Liver (tissue), 9 donors: ENCODE measurements around the gene PATL1. TPM values are rescaled to one million over a fixed set of nuclear protein-coding genes. Genes with fewer than 3 reads are reported as not detected.

Experiments
- DNase-seq: peaks from one replicate; pipeline ENCODE4 v3.0.0-alpha.2; 2017; ENCODE audit warnings: low spot score
- H3K27ac ChIP-seq, 2 donors: one replicate each; pipeline ENCODE4 v1.7.0; 2013; ENCODE audit warnings: inconsistent platforms in 2 of 2, low read length in 2 of 2, control low read depth in 1 of 2, low read depth in 1 of 2, mild to moderate bottlenecking in 1 of 2
- H3K27me3 ChIP-seq, 4 donors: one replicate each; pipeline versions ENCODE4 v1.6.1 to v1.7.0; 2013; ENCODE audit warnings: low read length in 3 of 4, inconsistent platforms in 1 of 4, mild to moderate bottlenecking in 1 of 4, moderate library complexity in 1 of 4; ENCODE audit not compliant: control insufficient read depth in 4 of 4, insufficient read depth in 4 of 4
- H3K36me3 ChIP-seq, 4 donors: one replicate each; pipeline versions ENCODE4 v1.6.1 to v1.7.0; 2013; ENCODE audit warnings: low read length in 3 of 4, mild to moderate bottlenecking in 3 of 4, low read depth in 1 of 4, moderate library complexity in 1 of 4; ENCODE audit not compliant: control insufficient read depth in 4 of 4, insufficient read depth in 3 of 4
- H3K4me1 ChIP-seq, 4 donors: one replicate each; pipeline versions ENCODE4 v1.6.1 to v1.7.0; 2013; ENCODE audit warnings: low read length in 3 of 4, mild to moderate bottlenecking in 3 of 4, moderate library complexity in 1 of 4; ENCODE audit not compliant: control insufficient read depth in 4 of 4, insufficient read depth in 4 of 4
- H3K4me3 ChIP-seq, 3 donors: one replicate each; pipeline versions ENCODE4 v1.6.1 to v1.7.0; 2013; ENCODE audit warnings: low read length in 3 of 3, control low read depth in 1 of 3, low read depth in 1 of 3, mild to moderate bottlenecking in 1 of 3
- H3K9ac ChIP-seq, 2 donors: one replicate each; pipeline ENCODE4 v1.7.0; 2013; ENCODE audit warnings: low read length in 2 of 2, mild to moderate bottlenecking in 2 of 2, moderate library complexity in 2 of 2, control low read depth in 1 of 2, low read depth in 1 of 2
- H3K9me3 ChIP-seq, 4 donors: one replicate each; pipeline versions ENCODE4 v1.6.1 to v1.7.0; 2013; ENCODE audit warnings: low read length in 3 of 4; ENCODE audit not compliant: control insufficient read depth in 4 of 4
- CTCF ChIP-seq: fragments of 150-350 bp; IDR thresholded peaks from 2 replicates; pipeline ENCODE4 v1.5.1; 2017; ENCODE audit warnings: improper control_type of control experiment, low read depth, low read length; ENCODE audit not compliant: missing input control
- EGR1 ChIP-seq, 2 donors: IDR thresholded peaks; 2 replicates each; pipeline ENCODE4 v1.6.1; 2016 to 2018; ENCODE audit warnings: antibody characterized with exemption in 2 of 2, low read depth in 2 of 2
- FOXA1 ChIP-seq: IDR thresholded peaks from 2 replicates; pipeline ENCODE4 v1.6.1; 2016; ENCODE audit warnings: antibody characterized with exemption
- FOXA2 ChIP-seq: IDR thresholded peaks from 2 replicates; pipeline ENCODE4 v1.6.1; 2016; ENCODE audit warnings: antibody characterized with exemption
- GABPA ChIP-seq, 2 donors: IDR thresholded peaks in 1 of 2; conservative IDR thresholded peaks in 1 of 2; 2 replicates each; pipeline ENCODE4 v1.6.1; 2016; ENCODE audit warnings: antibody characterized with exemption in 2 of 2, mild to moderate bottlenecking in 1 of 2, moderate library complexity in 1 of 2
- HNF4A ChIP-seq, 2 donors: conservative IDR thresholded peaks; 2 replicates each; pipeline ENCODE4 v1.6.1; 2016; ENCODE audit warnings: antibody characterized with exemption in 2 of 2, mild to moderate bottlenecking in 2 of 2
- HNF4G ChIP-seq: IDR thresholded peaks from 2 replicates; pipeline ENCODE4 v1.6.1; 2016; ENCODE audit warnings: antibody characterized with exemption
- JUND ChIP-seq, 2 donors: IDR thresholded peaks; 2 replicates each; pipeline ENCODE4 v1.6.1; 2016; ENCODE audit warnings: antibody characterized with exemption in 2 of 2
- MAX ChIP-seq: IDR thresholded peaks from 2 replicates; pipeline ENCODE4 v1.6.1; 2016; ENCODE audit warnings: antibody characterized with exemption
- NR2F2 ChIP-seq: IDR thresholded peaks from 2 replicates; pipeline ENCODE4 v1.6.1; 2016; ENCODE audit warnings: antibody characterized with exemption
- RAD21 ChIP-seq, 2 donors: IDR thresholded peaks; 2 replicates each; pipeline ENCODE4 v1.6.1; 2016; ENCODE audit warnings: antibody characterized with exemption in 2 of 2, mild to moderate bottlenecking in 2 of 2
- REST ChIP-seq: IDR thresholded peaks from 2 replicates; pipeline ENCODE4 v1.6.1; 2016; ENCODE audit warnings: antibody characterized with exemption, mild to moderate bottlenecking
- RXRA ChIP-seq, 2 donors: IDR thresholded peaks; 2 replicates each; pipeline ENCODE4 v1.6.1; 2017 to 2018; ENCODE audit warnings: antibody characterized with exemption in 2 of 2, mild to moderate bottlenecking in 1 of 2
- SP1 ChIP-seq: IDR thresholded peaks from 2 replicates; pipeline ENCODE4 v1.6.1; 2018; ENCODE audit warnings: antibody characterized with exemption, mild to moderate bottlenecking
- TAF1 ChIP-seq: conservative IDR thresholded peaks from 2 replicates; pipeline ENCODE4 v1.6.1; 2016; ENCODE audit warnings: antibody characterized with exemption, mild to moderate bottlenecking
- YY1 ChIP-seq: IDR thresholded peaks from 2 replicates; pipeline ENCODE4 v1.6.1; 2016; ENCODE audit warnings: antibody characterized with exemption, mild to moderate bottlenecking
- WGBS: extraction: QIAGEN DNeasy Blood & Tissue Kit; methylation state at CpG from one replicate; pipeline ENCODE4 v1.1.7; 2013; 5-methylcytosine and 5-hydroxymethylcytosine counted together
- polyA plus RNA-seq, 2 donors: library from polyadenylated mRNA; stranded (reverse) in 1 of 2; unstranded in 1 of 2; fragments of 200-250 nt in 1 of 2; fragments of >200 nt in 1 of 2; fragmentation: Nextera tagmentation in 1 of 2; extraction: Ambion mirVana in 1 of 2; gene quantifications; one replicate each; pipeline versions ENCODE4 v1.2.1 to v1.2.3, GENCODE V29; 2013 to 2015
- total RNA-seq, 2 donors: library from RNA; depleted of rRNA; stranded (reverse); fragments of >200 nt; gene quantifications; one replicate each; pipeline ENCODE4 v1.2.3, GENCODE V29; 2014
- TF ChIP-seq, protein P1 (sequence below): IDR thresholded peaks from 2 replicates; pipeline ENCODE4 v1.6.1; 2016; ENCODE audit warnings: antibody characterized with exemption
- donor health status: healthy.
- donor health status: healthy.
- donor health status: healthy.
- donor health status: healthy.
- donor health status: healthy.

PATL1 gene
- total and polyA plus RNA-seq, 4 donors: 4.9 to 14.7 (median 12.4) TPM

DNA sequence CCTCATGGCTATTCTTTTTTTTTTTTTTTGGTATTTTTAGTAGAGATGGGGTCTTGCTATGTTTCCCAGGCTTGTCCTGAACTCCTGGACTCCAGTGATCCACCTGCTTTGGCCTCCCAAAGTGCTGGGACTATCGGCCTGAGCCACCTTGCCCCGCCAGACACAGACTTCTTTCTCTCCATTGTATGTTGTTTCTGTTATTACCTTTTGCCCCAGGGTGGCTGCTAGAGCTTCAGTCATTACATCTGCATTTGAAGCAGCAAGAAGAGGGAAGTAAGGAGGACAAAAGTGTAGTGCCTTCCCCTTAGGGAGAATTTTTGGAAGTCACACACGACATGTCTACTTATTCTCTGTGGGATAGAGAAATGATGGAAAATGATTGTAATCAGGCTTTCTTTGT is 43.1 kb downstream of the PATL1 start (continued):
- TF ChIP-seq, protein P1, sequence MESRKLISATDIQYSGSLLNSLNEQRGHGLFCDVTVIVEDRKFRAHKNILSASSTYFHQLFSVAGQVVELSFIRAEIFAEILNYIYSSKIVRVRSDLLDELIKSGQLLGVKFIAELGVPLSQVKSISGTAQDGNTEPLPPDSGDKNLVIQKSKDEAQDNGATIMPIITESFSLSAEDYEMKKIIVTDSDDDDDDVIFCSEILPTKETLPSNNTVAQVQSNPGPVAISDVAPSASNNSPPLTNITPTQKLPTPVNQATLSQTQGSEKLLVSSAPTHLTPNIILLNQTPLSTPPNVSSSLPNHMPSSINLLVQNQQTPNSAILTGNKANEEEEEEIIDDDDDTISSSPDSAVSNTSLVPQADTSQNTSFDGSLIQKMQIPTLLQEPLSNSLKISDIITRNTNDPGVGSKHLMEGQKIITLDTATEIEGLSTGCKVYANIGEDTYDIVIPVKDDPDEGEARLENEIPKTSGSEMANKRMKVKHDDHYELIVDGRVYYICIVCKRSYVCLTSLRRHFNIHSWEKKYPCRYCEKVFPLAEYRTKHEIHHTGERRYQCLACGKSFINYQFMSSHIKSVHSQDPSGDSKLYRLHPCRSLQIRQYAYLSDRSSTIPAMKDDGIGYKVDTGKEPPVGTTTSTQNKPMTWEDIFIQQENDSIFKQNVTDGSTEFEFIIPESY: no peak
- no peak for TF ChIP-seq SP1
- no peak for TF ChIP-seq CTCF
- TF ChIP-seq TAF1: no peak
- TF ChIP-seq JUND (IDR thresholded peaks at IDR 0.05): no peak
- no peak for TF ChIP-seq YY1

DNA sequence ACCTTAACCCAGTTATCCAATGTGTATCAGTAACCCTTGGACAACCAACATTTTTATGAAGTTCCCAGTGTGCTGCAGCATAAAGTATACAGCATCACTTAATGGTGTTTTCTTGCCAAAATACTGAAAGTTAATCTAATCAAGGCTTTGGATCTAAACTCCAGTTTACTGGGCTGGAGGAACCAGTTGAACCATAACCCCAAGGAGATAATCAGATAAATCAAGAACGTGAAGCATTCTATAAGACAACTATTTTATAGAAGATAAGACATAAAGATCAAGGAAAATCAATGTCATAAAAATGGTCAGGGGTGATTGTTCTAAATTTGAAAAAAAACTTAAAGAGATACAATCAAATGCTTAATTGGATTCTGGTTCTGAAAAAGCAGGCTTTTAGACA is 51.0 kb downstream of the PATL1 start:
- Histone ChIP-seq H3K27ac (no peak overlapping the region), H3K9me3 (no peaks in the 10 kb centered on the region), H3K36me3 (peaks cover 0 to 2% (median 0%) of the 10 kb centered on the region in 4 donors), H3K4me3 (no peak overlapping the region), H3K27me3 (no peaks in the 10 kb centered on the region), H3K4me1 (peaks cover 4 to 25% (median 15%) of the 10 kb centered on the region in 4 donors), H3K9ac (no peak overlapping the region)
- DNase-seq: no peak
- WGBS: 75% methylated on average over 1 of the region's 1 CpG
- TF ChIP-seq HNF4A (conservative IDR thresholded peaks at IDR 0.05) (no peak), HNF4G (no peak), EGR1 (IDR thresholded peaks at IDR 0.05; ENCODE audit: low read depth in 2 of 2) (no peak), SP1 (no peak), FOXA2 (no peak), NR2F2 (no peak), FOXA1 (no peak), JUND (IDR thresholded peaks at IDR 0.05) (no peak), YY1 (no peak), RXRA (IDR thresholded peaks at IDR 0.05) (no peak)

- Histone ChIP-seq H3K9me3 (no peaks in the 10 kb centered on the region), H3K27ac (peak overlapping the region; percentile 85 to 93), H3K4me1 (peaks cover 6 to 39% (median 25%) of the 10 kb centered on the region in 4 donors), H3K36me3 (peaks cover 0 to 2% (median 0%) of the 10 kb centered on the region in 4 donors), H3K4me3 (peak overlapping the region; percentile 38 to 72 (median 55)), H3K9ac (peak overlapping the region; percentile 84 to 87), H3K27me3 (no peaks in the 10 kb centered on the region)
- peak; percentile 22 to 34 for TF ChIP-seq RXRA (IDR thresholded peaks at IDR 0.05)
- TF ChIP-seq JUND (IDR thresholded peaks at IDR 0.05): peak in 1 of 2 donors; percentile 11
- TF ChIP-seq MAX: peak; percentile 58
- no peak for TF ChIP-seq CTCF
- peak in 1 of 2 donors; percentile 35 for TF ChIP-seq HNF4A (conservative IDR thresholded peaks at IDR 0.05)
- peak; percentile 71 for TF ChIP-seq TAF1
- no peak for TF ChIP-seq GABPA (IDR thresholded peaks at IDR 0.05 in 1 of 2, conservative IDR thresholded peaks at IDR 0.05 in 1 of 2)
- TF ChIP-seq REST: peak; percentile 81
- peak; percentile 4 to 6 for TF ChIP-seq RAD21 (IDR thresholded peaks at IDR 0.05)
- no peak for TF ChIP-seq FOXA1
- TF ChIP-seq FOXA2: peak; percentile 1
- TF ChIP-seq EGR1 (IDR thresholded peaks at IDR 0.05; ENCODE audit: low read depth in 2 of 2): peak in 1 of 2 donors; percentile 48
- DNase-seq: no peak
- 15% methylated on average over 18 of the region's 18 CpGs for WGBS
These were observed 52.3 kb downstream of the PATL1 start for GRCh38 chr11:59616396-59616982.
